ENCODE data around the gene PLCD1. TPM values are rescaled to one million over a fixed set of nuclear protein-coding genes. Genes with fewer than 3 reads are reported as not detected.
A peak's percentile ranks its signal among the peaks of the same experiment; 100 is the strongest.

Gene PLCD1
- total RNA-seq, 1 donor from 2014 or later = 19.0 TPM

- peaks cover 4% of the 10 kb centered on the region for H3K36me3 ChIP-seq (ENCODE audit: control insufficient read depth, insufficient read depth, low read length)
- H3K27me3 ChIP-seq (ENCODE audit: control insufficient read depth, insufficient read depth, low read length) = no peaks in the 10 kb centered on the region
- DNase-seq (ENCODE audit: low read depth) = no peak
- TF ChIP-seq CTCF (IDR thresholded peaks at IDR 0.05; ENCODE audit: insufficient read depth, low read length, poor library complexity, severe bottlenecking) = no peak
- no peak overlapping the region for H3K4me3 ChIP-seq (ENCODE audit: low read depth, low read length)
These were observed 47.1 kb downstream of the PLCD1 start for GRCh38 chr3:37982331-37982730.

GRCh38 chr3:37981348-37981664 lies 48.1 kb downstream of the PLCD1 start:
- DNase-seq (ENCODE audit: low read depth) = no peak
- H3K27me3 ChIP-seq (ENCODE audit: control insufficient read depth, insufficient read depth, low read length) = no peaks in the 10 kb centered on the region
- H3K4me3 ChIP-seq (ENCODE audit: low read depth, low read length) = no peak overlapping the region
- TF ChIP-seq CTCF (IDR thresholded peaks at IDR 0.05; ENCODE audit: insufficient read depth, low read length, poor library complexity, severe bottlenecking) = no peak
- H3K36me3 ChIP-seq (ENCODE audit: control insufficient read depth, insufficient read depth, low read length) = peaks cover 4% of the 10 kb centered on the region

DNA sequence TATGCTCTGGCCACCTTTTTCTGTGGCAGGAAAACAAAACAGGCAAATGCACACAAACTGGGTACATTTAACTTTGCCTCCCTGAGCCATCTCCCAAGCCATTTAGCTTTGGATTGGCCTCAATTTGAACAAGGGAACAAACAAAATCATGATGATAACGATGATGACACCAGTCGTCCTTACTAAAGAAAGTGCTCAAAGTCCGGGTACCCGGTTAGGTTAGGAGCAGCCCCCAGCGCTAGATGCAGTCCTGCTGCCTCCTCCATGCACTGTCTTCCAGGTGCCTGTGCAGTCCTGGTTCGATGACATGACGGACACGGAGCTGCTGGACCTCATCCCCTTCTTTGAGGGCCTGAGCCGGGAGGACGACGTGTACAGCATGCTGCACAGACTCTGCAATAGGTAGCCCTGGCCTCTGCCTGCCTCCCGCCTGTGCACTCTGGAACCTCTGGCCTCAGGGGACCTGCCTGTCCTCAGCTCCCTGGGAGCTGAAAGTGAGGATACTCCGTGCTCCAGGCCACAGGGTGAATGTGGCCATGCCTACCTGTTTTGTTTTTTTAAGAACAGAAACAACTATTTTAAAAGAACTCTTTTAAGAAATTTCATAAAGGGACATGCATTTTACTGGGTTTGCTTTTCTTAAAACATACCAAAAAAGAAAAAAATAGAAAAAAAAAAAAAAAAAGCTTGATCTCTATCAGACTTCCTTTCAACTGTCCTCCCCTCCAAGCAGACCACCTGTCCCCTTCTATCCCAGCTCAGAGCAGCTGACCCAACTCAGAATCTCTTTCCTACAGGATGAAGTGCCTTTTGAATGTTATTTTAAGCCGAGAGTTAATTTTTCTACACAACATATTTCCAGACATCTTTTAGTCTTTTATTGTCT lies 48.7 kb downstream of the PLCD1 start:
- no peaks in the 10 kb centered on the region for H3K27me3 ChIP-seq (ENCODE audit: control insufficient read depth, insufficient read depth, low read length)
- H3K4me3 ChIP-seq (ENCODE audit: low read depth, low read length) = no peak overlapping the region
- DNase-seq (ENCODE audit: low read depth) = no peak
- no peak for TF ChIP-seq CTCF (IDR thresholded peaks at IDR 0.05; ENCODE audit: insufficient read depth, low read length, poor library complexity, severe bottlenecking)
- peaks cover 4% of the 10 kb centered on the region for H3K36me3 ChIP-seq (ENCODE audit: control insufficient read depth, insufficient read depth, low read length)

DNA sequence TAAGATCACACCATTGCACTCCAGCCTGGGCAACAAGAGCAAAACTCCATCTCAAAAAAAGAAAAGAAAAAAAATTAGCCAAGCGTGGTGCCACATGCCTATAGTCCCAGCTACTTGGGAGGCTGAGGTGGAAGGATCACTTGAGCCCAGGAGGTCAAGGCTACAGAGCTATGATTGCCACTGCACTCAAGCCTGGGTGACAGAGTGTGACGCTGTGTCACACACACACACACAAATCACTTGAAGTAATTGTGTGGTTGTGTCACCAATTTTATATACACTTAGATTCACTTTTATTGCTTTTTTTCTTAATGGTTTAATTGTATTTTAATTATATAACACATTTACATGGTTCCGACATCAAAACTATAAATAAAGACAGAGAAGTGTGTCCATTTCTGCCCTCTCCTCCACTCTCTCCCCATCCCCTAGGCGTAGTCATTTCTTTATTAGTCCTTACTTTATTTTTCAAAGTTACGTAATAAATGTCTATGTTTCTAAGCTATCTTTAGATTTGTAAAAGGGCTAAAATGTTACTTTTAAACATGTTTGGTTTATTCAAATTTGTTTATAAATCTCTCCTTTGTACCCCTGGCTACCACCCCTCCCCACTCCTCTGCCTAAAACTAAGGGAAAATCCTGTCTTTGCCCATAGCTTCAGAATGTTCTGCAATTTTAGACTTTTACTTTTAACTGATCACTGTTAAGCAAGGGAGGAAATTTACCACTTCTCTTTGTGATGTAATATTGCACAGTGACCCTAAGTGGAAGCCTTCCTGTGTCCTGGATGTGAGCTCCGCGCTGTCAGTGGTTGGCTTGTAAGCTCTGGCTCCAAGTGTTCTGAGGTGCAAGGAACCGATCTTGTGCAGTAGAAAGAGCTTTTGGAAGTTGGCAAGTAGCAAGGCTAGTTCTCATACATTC lies 49.6 kb downstream of the PLCD1 start:
- Histone ChIP-seq H3K36me3 (ENCODE audit: control insufficient read depth, insufficient read depth, low read length) (peaks cover 2% of the 10 kb centered on the region), H3K4me3 (ENCODE audit: low read depth, low read length) (no peak overlapping the region), H3K27me3 (ENCODE audit: control insufficient read depth, insufficient read depth, low read length) (no peaks in the 10 kb centered on the region)
- no peak for DNase-seq (ENCODE audit: low read depth)
- no peak for TF ChIP-seq CTCF (IDR thresholded peaks at IDR 0.05; ENCODE audit: insufficient read depth, low read length, poor library complexity, severe bottlenecking)

GRCh38 chr3:37974121-37975083 lies 55.0 kb downstream of the PLCD1 start:
- no peak for DNase-seq (ENCODE audit: low read depth)
- no peaks in the 10 kb centered on the region for H3K36me3 ChIP-seq (ENCODE audit: control insufficient read depth, insufficient read depth, low read length)
- peak; percentile 85 for TF ChIP-seq CTCF (IDR thresholded peaks at IDR 0.05; ENCODE audit: insufficient read depth, low read length, poor library complexity, severe bottlenecking)
- no peaks in the 10 kb centered on the region for H3K27me3 ChIP-seq (ENCODE audit: control insufficient read depth, insufficient read depth, low read length)
- no peak overlapping the region for H3K4me3 ChIP-seq (ENCODE audit: low read depth, low read length)

Measured in kidney epithelial cell (primary cell).